ENCODE results near the gene EYA3. TPM values are rescaled to one million over a fixed set of nuclear protein-coding genes. Genes with fewer than 3 reads are reported as not detected.

Gene EYA3
- total RNA-seq, 1 donor from 2014 or later = 25.3 TPM

GRCh38 chr1:28127617-28128257 is 39.3 kb upstream of the EYA3 start:
- no peak for DNase-seq
- Mint-ChIP-seq H3K36me3 (ENCODE audit: unreplicated experiment) (no peaks in the 10 kb centered on the region), H3K9me3 (ENCODE audit: unreplicated experiment) (no peaks in the 10 kb centered on the region), H3K27ac (ENCODE audit: unreplicated experiment) (no peak overlapping the region), H3K4me1 (ENCODE audit: low read depth, unreplicated experiment) (no peaks in the 10 kb centered on the region), H3K4me3 (ENCODE audit: unreplicated experiment) (no peak overlapping the region), H3K27me3 (ENCODE audit: unreplicated experiment) (peaks cover 2% of the 10 kb centered on the region)
- TF ChIP-seq CTCF (IDR thresholded peaks at IDR 0.05; ENCODE audit: partially characterized antibody, unreplicated experiment) = no peak

GRCh38 chr1:28126783-28127490 is 38.5 kb upstream of the EYA3 start:
- Mint-ChIP-seq H3K9me3 (ENCODE audit: unreplicated experiment) (peaks cover 1% of the 10 kb centered on the region), H3K27me3 (ENCODE audit: unreplicated experiment) (peaks cover 4% of the 10 kb centered on the region), H3K4me3 (ENCODE audit: unreplicated experiment) (no peak overlapping the region), H3K27ac (ENCODE audit: unreplicated experiment) (no peak overlapping the region), H3K4me1 (ENCODE audit: low read depth, unreplicated experiment) (no peaks in the 10 kb centered on the region), H3K36me3 (ENCODE audit: unreplicated experiment) (no peaks in the 10 kb centered on the region)
- no peak for DNase-seq
- no peak for TF ChIP-seq CTCF (IDR thresholded peaks at IDR 0.05; ENCODE audit: partially characterized antibody, unreplicated experiment)

GRCh38 chr1:28126212-28126611 is 37.8 kb upstream of the EYA3 start:
- TF ChIP-seq CTCF (IDR thresholded peaks at IDR 0.05; ENCODE audit: partially characterized antibody, unreplicated experiment) = no peak
- DNase-seq = no peak
- H3K36me3 Mint-ChIP-seq (ENCODE audit: unreplicated experiment) = no peaks in the 10 kb centered on the region

GRCh38 chr1:28123461-28123961 is 35.1 kb upstream of the EYA3 start:
- Mint-ChIP-seq H3K4me3 (ENCODE audit: unreplicated experiment) (no peak overlapping the region), H3K27ac (ENCODE audit: unreplicated experiment) (no peak overlapping the region), H3K36me3 (ENCODE audit: unreplicated experiment) (no peaks in the 10 kb centered on the region), H3K4me1 (ENCODE audit: low read depth, unreplicated experiment) (no peaks in the 10 kb centered on the region), H3K27me3 (ENCODE audit: unreplicated experiment) (peaks cover 4% of the 10 kb centered on the region), H3K9me3 (ENCODE audit: unreplicated experiment) (peaks cover 1% of the 10 kb centered on the region)
- no peak for TF ChIP-seq CTCF (IDR thresholded peaks at IDR 0.05; ENCODE audit: partially characterized antibody, unreplicated experiment)
- no peak for DNase-seq

More at GRCh38 chr1:28126212-28126611, 37.8 kb upstream of the EYA3 start:
- Mint-ChIP-seq H3K4me1 (ENCODE audit: low read depth, unreplicated experiment) (no peaks in the 10 kb centered on the region), H3K9me3 (ENCODE audit: unreplicated experiment) (peaks cover 1% of the 10 kb centered on the region), H3K4me3 (ENCODE audit: unreplicated experiment) (no peak overlapping the region), H3K27me3 (ENCODE audit: unreplicated experiment) (peaks cover 4% of the 10 kb centered on the region), H3K27ac (ENCODE audit: unreplicated experiment) (no peak overlapping the region)

- H3K27me3 Mint-ChIP-seq (ENCODE audit: unreplicated experiment) = peaks cover 7% of the 10 kb centered on the region
- no peak overlapping the region for H3K27ac Mint-ChIP-seq (ENCODE audit: unreplicated experiment)
- peaks cover 1% of the 10 kb centered on the region for H3K9me3 Mint-ChIP-seq (ENCODE audit: unreplicated experiment)
- no peaks in the 10 kb centered on the region for H3K36me3 Mint-ChIP-seq (ENCODE audit: unreplicated experiment)
- no peaks in the 10 kb centered on the region for H3K4me1 Mint-ChIP-seq (ENCODE audit: low read depth, unreplicated experiment)
- DNase-seq = no peak
- H3K4me3 Mint-ChIP-seq (ENCODE audit: unreplicated experiment) = no peak overlapping the region
- no peak for TF ChIP-seq CTCF (IDR thresholded peaks at IDR 0.05; ENCODE audit: partially characterized antibody, unreplicated experiment)
These were observed 33.8 kb upstream of the EYA3 start for GRCh38 chr1:28122183-28122582.

All from glutamatergic neuron (in vitro differentiated cells).